ENCODE results near the gene FUCA2.

FUCA2 gene, protein sequence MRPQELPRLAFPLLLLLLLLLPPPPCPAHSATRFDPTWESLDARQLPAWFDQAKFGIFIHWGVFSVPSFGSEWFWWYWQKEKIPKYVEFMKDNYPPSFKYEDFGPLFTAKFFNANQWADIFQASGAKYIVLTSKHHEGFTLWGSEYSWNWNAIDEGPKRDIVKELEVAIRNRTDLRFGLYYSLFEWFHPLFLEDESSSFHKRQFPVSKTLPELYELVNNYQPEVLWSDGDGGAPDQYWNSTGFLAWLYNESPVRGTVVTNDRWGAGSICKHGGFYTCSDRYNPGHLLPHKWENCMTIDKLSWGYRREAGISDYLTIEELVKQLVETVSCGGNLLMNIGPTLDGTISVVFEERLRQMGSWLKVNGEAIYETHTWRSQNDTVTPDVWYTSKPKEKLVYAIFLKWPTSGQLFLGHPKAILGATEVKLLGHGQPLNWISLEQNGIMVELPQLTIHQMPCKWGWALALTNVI

DNA sequence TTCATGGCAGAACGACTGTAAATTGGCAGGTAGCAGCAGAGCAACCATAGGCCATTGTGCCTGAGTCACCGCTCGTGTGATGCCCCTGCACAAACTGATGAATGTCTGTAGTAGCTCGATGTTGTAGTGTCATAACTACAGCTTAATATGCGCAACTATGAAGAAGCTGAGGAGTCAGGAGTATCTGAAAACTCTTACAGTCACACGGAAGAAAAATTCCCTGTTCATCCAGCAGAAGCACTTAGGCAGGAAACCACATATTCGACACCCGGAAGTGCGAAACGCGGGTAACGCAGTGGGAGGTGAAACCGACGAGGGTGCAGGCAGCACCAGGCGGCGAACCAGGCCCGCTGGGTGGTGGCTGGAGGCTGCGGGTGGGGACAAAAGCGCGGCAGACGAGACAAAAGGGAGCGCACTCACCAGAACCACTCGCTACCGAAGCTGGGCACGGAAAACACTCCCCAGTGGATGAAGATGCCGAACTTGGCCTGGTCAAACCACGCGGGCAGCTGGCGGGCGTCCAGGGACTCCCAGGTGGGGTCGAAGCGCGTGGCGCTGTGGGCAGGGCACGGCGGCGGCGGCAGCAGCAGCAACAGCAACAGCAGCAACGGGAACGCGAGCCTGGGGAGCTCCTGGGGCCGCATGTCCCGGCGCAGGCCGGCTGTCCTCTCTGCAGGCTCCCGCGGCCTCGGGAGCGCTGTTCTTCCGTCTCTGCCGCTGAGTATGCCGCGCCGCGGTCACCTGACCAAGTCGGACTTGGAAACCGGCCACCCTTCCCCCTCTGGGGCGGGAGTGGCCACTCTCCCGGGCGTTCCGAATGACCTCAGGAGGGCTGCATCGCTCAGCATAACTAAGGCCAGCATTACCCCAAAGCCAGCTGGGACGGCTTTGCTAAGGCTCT lies at the start of gene FUCA2:
Gene FUCA2 (minus strand): TSS at position 730 of the 901 bp plus-strand sequence. CDS start 86 bp downstream, at position 644.
- DNase-seq (ENCODE audit: low read depth): peak; percentile 24

DNA sequence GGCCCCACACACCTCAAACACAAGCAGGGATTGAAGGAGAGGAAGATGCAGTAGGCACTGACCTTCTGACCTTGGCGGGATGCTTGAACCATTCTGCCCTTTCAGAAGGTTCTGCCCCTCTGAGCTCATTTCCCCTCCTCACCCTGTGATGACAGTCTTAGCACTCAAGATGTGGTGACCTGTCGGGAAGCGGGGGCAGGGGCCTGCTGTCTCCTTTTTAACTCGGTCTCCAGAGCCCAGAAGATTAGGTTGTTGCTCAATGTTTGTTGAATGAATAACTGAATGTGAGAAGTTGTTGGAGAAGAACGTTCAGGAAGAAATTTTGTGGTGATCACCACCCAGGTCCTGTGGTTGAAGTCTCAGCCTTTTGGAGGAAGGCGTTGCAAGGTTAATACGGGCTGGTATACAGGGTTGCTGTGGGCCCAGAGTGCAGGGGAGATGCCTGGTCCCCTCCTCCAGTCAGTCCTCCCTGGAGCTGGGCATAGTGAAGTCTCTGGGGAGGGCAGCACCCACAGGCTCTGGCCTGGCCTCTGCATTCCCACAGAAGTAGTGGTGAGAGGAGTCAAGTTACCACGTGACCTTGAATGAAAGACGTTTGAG lies 49.7 kb upstream of the FUCA2 start:
- DNase-seq (ENCODE audit: low read depth): no peak

DNA sequence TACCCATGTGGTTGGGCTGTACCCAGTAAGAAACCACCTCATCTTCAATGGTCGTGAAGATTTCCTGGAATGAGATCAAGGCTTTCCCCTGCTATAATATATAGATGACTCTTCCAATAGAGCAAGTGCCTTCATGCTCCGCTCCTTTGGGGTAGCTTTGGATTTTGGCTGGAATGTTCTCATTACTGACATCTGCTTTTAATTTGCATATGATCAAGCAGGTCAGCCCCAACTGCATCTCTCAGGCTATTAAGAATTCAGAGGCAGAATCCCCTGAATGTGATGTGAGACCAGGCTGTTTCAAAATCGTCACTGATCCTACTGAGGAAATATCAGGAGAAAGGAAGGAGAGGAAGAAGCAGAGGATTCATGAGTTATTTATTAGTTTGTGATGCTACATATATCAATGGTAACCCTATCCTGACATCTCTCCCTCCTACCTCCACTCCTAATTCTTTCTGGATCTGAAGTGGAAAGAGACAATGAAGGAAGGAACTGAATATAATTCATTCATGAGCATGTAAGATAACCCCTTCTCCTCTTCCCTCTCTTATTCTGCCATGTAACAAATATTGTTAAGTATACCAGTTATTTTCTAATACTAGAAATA lies 47.6 kb upstream of the FUCA2 start:
- DNase-seq (ENCODE audit: low read depth): no peak

DNA sequence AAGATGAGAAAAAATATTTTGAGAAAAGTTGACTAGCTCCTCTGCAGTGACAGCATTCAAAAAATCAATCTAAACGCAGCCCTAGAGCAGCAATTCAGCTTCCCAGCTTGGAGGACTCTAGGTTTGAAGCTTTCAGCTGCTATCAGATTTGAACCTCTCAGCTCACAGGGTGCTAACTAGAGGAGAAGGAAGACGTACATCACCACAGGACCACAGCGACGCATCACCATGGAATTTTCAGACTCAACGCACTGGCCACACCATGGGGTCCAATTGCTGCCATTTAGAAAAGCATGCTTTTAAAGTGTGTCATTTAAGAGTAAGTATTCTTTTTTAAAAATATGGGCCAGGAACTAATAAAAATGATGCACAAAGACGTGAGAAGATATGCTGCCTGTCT lies 45.0 kb upstream of the FUCA2 start:
- DNase-seq (ENCODE audit: low read depth): no peak

DNA sequence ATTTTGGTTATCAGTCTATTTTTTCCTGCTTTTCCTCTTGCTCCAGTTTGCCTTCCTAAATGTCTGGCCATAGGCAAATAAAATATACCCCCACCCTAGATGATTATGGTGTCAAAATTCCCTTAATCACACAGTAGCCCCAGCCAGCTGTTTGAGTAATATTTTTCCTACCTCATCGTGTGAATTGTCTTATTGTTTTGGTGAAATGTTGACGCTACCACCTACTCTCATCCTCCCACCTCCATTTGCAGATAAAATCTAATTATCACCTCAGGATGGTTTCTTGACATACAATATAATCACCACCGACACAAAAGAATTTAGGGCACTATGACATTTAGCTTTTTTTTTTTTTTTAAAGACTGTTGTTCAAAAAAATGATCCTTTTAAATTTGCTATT lies 44.1 kb upstream of the FUCA2 start:
- DNase-seq (ENCODE audit: low read depth): no peak

DNA sequence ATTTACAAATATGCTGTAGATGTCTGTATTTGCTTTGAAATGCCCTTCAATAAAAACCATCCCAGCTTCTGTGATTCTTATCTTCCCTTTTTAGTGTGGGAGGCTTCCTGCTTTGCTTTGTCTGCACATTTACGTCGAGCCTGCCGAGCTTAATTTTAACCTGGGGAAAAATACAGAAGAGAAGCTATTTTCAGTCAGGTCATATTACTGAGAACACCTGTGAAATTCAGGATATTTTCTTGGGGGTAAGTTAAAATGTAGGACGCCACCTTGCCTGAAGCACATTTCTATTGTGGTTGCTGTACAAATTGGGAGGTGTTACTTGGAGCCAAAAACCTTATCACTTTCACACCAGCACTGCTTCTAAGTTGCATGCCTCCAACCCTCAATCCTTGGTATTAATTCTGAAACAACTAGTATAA lies 43.6 kb upstream of the FUCA2 start:
- no peak for DNase-seq (ENCODE audit: low read depth)

DNA sequence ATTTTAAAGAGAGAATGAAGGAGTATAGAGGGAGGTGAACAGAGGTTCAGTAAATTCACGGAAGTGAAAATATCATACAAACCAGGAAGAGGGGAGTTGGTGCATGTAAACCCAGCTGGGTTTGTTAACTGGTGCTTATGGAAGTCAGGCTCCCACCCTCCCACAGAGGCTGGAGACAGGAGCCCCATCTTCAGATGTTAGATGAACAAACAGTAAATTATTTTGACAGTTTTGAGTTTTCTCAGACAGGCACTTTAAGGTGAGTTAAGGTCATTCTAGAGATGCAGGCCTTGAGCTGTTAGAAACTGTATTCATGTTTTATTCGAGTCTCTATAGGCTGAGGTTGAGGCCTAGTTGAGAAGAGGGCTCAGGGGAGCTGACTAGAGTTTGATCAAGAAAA lies 41.8 kb upstream of the FUCA2 start:
- DNase-seq (ENCODE audit: low read depth): no peak

DNA sequence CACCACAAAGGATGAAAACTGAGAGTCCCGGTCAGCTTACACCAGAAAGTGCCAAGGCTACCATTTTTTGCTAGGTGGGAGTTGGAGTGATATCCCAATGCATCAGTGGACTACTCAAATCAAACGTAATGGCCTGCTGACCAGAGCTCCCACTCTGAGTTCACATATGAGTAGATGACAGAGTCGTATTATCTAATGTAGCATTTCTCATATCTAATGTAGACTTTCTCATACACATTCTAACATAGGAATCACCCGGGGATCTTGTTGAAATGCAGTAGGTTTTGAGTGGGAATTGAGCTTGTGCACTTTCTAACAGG lies 38.4 kb upstream of the FUCA2 start:
- DNase-seq (ENCODE audit: low read depth): no peak

DNA sequence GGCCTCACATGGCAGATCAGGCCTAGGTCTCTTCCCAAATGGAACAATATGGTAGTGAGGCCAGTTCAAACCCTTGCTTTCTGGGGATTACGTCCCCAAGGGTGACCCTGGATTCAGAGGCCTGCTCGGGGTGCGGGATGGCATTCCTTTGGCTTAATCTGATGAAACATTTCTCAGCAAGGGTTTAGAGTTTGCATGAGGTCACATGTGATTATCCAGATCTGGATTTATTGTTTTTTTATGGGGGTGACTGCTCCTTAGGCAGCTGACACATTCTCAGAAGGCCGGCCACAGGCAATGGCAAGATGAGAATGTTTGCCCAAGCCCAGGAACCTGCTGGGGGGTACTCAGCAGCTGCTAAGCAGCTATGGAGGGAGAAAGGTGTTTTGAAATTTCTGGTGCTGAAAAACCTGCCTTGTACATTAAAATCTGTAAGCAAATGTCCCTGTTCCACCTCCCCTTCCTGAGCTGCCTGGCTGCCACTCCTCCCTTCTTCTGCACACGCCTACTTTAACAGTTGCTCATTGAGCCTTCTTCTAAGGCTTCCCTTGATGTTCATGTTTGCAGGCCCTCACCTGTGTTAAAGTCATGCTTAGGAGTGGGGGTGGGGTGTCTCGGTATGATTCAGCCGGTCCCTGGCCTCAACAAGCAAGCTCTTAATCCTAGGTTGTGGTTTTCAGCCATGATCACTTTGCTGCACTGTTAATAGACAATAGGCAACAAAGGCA lies 37.9 kb upstream of the FUCA2 start:
- DNase-seq (ENCODE audit: low read depth): no peak

DNA sequence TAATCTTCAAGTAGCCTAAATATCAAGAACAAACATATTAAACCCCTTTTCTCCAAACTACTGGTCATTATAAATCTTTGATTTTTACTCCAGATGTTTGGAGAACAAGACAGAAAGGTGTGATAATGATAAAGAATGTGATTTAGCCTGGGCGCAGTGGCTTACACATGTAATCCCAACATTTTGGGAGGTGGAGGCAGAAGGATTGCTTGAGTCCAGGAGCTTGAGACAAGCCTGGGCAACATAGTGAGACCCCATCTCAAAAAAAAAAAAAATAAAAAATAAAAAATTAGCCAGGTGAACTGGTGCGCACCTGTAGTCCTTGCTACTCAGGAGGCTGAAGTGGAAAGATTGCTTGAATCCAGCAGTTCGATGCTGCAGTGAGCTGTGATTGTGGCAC lies 35.1 kb upstream of the FUCA2 start:
- DNase-seq (ENCODE audit: low read depth): no peak

DNA sequence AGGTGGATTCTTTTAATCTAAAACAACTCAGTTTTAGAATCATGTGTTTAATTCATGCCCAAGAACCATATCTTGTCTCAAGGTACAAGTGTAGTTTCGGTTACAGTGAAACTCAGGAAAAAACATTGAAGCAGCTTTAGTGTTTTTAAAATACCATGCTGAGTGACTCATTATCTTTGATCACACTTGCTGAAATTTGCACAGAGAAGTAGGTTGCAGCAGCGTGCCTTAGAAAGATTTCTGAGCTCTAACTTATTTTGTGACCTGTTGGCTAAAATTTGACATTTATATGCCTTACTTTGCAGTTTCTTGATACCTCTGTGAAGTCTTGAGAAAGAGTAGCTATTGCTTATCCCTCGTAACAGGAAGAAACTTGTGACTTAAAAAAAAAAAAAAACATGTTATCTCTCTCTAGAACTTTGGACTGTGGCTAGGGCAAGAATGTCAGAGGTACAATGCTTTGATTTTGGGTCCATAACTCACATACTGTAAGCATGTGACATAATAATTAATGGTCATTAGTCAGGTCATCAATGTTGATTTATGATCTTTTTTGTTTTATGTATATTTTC lies 34.5 kb upstream of the FUCA2 start:
- DNase-seq (ENCODE audit: low read depth): no peak

DNA sequence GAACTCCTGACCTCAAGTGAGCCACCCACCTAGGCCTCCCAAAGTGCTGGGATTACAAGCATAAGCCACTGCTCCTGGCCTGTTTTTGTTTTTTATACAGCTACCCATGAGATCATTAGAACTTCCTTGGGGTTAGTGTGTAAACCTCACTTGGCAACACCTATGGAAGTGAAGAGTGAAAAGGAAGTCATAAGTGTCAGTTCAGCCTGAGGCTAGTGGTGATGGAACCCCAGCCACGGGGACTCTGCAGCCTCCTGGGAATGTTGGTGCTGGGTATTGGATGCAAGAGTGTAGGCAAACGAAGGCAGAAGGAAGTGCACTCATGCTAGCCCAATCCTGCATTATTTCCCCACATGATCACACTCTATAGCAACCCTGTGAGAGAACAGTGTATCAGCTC lies 33.6 kb upstream of the FUCA2 start:
- DNase-seq (ENCODE audit: low read depth): no peak

DNA sequence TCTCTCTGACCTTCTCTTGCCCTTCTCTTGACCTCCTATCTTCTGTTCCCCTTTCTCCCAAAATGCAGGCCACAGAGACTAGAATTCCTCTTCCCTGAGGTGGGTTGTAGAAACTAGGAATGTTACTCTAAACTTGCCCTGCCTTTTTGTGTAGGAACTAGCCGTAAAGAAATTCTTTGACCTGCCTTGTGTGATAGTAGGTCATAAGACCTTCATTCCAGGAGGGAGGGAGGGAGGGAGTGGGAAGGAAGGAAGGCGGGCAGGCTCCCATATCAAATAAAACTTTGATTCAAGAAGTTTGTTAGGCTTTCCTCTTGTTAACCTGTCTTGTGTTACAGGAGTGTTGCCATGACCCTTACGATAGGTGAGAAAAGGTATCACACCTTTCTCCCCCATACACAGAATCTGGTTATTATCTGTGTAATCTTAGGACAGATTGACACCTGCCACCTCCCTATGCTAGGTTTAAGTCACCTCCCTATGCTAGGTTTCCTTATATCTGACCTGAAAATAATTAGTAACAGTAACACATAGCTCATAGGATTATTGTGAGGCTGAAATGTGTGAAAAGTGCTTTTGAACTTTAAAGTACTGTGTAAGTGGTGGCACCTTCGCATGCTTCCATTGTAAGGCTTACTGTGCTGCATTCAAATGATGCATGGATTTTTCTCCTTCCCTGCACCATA lies 32.6 kb upstream of the FUCA2 start:
- no peak for DNase-seq (ENCODE audit: low read depth)

DNA sequence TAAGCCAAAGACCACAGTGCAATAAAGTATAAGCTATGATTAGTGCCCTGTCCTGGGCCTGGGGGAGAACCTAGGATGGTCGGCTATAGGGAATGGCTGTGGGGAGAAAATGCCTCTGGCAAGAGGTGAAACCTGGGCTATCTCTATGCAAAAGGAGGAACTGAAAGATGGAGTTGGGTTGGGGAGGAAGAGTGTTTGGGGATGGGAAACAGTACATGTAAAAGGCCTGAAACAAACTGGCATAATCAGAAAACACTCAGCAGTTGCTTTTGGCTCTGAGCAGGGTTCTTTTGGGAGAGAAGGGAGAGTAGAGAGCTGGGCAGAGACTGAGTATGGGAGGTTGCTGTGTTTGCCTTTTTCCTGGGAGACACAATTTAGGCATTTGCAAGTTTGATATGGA lies 31.9 kb upstream of the FUCA2 start:
- DNase-seq (ENCODE audit: low read depth): no peak

DNA sequence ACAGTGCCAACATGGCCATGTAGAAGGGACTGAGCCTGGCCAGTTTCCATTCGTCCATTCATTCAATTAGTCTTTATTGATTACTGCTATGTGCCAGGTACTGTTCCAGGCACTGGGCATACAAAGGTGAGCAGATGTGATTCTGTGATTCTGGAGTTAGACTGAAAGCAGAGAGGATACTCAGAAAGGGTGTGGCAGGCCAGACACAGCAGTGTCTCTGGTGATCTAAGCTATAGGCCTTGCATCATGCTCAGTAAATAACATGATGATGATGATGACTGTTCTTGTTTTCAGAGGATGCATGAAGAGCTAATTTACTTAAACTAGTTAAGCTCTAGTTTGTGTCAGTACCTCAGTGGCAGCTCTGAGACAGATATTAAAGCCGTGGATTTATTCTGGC lies 31.4 kb upstream of the FUCA2 start:
- DNase-seq (ENCODE audit: low read depth): no peak

DNA sequence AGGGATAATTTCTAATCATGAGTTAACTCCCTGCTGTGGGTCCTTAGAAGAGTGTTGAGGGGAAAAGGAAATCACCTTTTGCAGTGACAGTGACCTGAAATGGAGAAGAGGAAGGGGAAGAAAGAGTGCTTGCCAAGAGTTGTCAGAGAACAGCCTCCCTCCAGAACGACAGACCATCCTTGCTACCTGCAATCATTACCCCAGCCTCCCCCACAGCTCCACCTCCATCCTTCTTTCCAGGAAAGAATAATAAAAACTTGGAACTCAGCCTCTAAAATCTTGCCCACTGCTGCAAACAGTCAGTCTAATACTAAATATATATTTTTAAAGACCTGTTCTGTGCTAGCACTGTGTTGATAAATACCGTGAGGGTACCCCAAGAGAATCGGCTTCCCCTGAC lies 28.7 kb upstream of the FUCA2 start:
- no peak for DNase-seq (ENCODE audit: low read depth)

DNA sequence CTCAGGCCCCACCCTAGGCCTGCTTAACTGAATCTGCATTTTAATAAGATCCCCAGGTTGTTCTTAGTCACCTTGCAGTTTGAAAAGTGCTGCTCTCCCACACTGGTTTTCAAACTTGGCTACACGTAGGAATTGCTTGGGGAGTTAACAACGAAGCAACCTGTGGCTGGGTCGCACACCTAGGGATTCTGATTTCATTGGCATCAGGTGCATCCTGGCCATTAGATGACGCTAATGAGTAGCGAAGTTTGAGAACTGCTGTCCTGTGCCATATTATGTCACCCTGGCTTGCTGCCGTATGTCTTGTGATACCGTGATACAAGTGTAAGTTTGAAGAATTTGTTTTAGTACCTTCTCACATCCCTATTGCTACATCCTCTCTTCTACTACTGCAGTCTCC lies 28.2 kb upstream of the FUCA2 start:
- no peak for DNase-seq (ENCODE audit: low read depth)

DNA sequence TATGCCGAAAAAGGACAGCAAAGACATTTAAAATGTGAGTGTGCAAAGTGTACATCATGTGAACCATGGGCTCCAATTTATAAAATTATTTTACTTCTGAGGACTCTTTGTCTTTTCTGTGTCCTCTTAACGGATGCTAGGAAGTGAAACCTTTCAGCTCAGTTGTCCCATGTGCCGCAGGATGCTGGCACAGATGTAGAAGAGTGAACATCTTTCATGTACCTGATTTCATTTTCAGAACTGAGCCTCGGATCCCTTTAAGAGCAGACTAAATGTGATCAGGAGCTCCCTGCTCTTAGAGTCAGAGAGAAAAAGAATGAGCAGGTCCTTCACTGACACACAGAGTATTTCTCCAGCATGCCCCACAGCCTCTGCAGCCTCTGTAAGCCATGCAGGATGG lies 27.6 kb upstream of the FUCA2 start:
- no peak for DNase-seq (ENCODE audit: low read depth)

DNA sequence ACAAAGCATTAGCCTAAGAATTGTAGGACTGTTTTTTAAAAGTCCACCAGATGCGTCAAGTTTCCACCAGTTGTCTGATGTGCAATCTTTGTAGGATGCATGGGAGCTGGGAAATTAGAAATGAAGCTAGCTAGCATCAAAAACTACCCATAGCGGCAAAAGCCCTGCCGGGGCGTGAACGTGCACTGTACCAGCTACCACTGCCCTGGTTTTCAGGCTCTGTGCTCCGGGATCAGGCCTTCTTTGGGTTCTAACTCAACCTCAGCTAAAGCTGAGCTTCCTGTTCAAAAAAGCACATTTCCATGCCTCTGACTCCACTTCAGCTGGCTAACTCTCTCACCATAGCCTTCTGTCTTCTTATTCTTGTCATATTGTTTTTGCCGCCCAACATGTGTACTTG lies 26.9 kb upstream of the FUCA2 start:
- no peak for DNase-seq (ENCODE audit: low read depth)

DNA sequence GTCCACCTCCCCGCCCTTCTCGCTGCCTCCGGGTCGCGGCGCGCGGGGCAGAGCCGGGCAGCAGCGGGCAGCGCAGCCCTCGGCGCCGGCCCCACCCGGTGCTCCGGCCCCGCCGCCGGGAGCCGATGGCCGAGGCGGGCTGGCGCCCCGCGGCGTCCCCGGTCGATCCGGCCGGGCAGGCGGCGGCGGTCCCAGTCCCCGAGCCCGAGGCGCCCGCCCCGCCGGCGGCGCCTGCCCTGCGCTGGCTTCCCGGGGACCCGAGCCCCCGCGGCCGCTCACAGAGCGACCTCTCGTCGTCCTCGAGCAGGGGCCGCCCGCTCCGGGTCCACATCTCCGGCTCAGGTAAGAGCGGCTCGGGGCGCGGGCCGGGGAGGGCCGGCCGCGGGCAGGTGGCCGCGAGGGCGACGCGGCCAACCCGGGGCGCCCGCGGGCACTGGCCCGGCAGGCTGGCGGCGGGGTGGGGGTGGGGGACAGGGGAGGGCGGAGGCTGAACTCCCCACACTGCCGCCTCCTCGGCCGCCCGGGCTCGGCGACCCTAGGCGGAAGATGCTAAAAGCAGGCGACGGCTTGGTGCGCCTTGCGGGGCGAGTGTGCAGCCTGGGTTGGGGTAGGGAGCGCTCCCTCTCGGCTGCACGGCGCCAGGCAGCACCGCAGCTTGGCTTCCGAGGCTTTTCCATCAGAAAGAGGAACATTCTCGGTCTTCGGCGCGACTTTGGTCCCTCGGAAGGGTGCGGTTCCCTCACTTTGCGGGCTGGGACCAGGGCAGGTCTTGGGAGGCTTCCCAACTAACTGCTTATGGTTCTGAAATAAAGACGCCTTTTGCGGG lies 25.6 kb upstream of the FUCA2 start:
- peak; percentile 13 for DNase-seq (ENCODE audit: low read depth)

Data from stimulated activated CD8-positive, alpha-beta memory T cell treated with anti-CD3 and anti-CD28 coated beads, Interleukin-15, amount 100 ng/mL, for 1 hour (primary cell).